BE2C (cell line): Measurements from ENCODE around the gene SPIB.

Source experiments
- DNase-seq: peaks from one replicate; pipeline ENCODE4 v3.0.0-alpha.2; 2020
- H3K27me3 ChIP-seq: fragments of 250-450 bp; sonication (Bioruptor Pico); 2 replicates; pipeline ENCODE4 v1.5.1; 2020; ENCODE audit warnings: mild to moderate bottlenecking
- H3K36me3 ChIP-seq: fragments of 250-450 bp; sonication (Bioruptor Pico); 2 replicates; pipeline ENCODE4 v1.5.1; 2020; ENCODE audit warnings: mild to moderate bottlenecking
- H3K4me1 ChIP-seq: fragments of 250-450 bp; sonication (Bioruptor Pico); 2 replicates; pipeline ENCODE4 v1.5.1; 2020
- H3K4me3 ChIP-seq: 2 replicates; pipeline ENCODE4 v1.5.1; 2011; ENCODE audit warnings: low read depth, low read length
- H3K9me3 ChIP-seq: fragments of 250-450 bp; sonication (Bioruptor Pico); 2 replicates; pipeline ENCODE4 v1.5.1; 2020
- CTCF ChIP-seq: IDR thresholded peaks from 2 replicates; pipeline ENCODE4 v1.5.1; 2012; ENCODE audit warnings: mild to moderate bottlenecking, low read depth, low read length

SPIB gene

DNA sequence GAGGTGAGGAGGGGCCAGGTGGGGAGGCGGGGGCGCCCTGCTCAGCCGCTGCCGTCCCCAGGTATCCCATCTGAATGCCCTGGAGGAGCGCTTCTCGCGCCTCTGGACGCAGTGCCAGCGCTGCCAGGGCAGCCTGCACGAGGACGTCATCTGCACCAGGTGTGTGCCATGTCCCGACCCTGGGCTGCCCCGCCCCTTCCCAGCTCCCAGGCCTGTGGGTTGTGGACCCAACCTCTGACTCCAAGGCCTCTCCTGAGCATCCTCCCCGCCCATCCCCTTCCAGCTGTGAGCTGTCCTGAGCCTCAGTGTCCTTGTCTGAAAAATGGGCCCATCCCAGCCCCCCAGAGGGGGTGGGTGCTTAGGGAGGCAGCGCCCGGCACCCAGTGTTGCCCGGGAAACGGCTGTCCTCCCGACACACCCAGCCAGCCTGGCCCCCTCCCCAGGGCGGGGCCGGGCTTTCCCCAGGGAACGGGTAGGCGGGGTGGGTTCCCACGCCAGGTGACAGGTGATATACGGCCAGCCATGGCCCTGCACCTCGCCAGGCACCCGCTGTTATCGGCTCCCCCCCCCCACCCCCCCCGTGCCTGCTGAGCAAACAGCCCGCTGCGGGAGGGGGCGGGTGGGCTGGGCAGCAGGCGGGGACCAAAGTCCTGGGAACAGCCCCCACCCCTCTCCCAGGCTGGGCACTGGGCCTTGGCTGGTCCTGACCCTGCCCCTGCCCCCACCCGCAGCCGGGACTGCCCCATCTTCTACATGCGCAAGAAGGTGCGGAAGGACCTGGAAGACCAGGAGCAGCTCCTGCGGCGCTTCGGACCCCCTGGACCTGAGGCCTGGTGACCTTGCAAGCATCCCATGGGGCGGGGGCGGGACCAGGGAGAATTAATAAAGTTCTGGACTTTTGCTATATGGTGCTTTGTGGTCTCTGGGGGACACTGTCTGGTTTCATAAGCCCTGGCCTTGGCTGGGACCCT lies 1.3 kb upstream of the SPIB start:
- peaks cover 22% of the 10 kb centered on the region for H3K36me3 ChIP-seq
- no peaks in the 10 kb centered on the region; the same call in 1 of the 2 replicates for H3K4me1 ChIP-seq
- no peaks in the 10 kb centered on the region; the same call in 1 of the 2 replicates for H3K9me3 ChIP-seq

DNA sequence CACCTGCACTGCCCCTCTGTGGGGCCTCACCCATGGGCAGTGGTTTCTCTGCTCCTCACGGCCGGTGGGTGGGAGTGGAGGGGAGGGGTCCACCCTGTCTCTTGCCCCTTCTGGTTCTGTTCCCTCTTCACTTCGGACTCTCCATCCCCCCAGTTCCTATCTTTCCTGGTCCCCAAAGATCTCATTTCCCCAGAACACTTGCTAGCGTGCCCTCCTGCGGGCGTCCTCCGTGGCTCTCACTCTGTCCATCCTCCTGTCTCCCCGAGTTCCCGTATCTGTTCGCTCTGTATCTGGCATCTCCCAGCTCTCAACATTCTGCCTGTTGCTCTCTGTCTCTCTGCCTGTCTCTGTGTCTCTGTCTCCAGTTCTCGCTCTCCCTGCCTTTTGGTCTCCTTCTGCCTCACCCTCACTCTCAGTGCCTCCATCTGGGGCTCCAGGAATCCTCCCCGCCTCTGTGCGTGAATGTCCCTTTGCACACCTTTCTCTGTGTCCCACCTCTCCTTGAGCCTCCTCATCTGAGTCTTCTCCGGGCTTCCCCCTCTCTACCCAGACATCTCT lies 363 bp downstream of the SPIB start:
- no peaks in the 10 kb centered on the region; the same call in 1 of the 2 replicates for H3K4me1 ChIP-seq
- no peak for TF ChIP-seq CTCF
- no peaks in the 10 kb centered on the region for H3K9me3 ChIP-seq
- no peak overlapping the region for H3K4me3 ChIP-seq
- no peaks in the 10 kb centered on the region for H3K27me3 ChIP-seq
- DNase-seq = no peak
- peaks cover 8% of the 10 kb centered on the region for H3K36me3 ChIP-seq

More for the DNA sequence above, 1.3 kb upstream of the SPIB start:
- Histone ChIP-seq H3K4me3 (no peak overlapping the region), H3K27me3 (no peaks in the 10 kb centered on the region)
- TF ChIP-seq CTCF = no peak
- no peak for DNase-seq

DNA sequence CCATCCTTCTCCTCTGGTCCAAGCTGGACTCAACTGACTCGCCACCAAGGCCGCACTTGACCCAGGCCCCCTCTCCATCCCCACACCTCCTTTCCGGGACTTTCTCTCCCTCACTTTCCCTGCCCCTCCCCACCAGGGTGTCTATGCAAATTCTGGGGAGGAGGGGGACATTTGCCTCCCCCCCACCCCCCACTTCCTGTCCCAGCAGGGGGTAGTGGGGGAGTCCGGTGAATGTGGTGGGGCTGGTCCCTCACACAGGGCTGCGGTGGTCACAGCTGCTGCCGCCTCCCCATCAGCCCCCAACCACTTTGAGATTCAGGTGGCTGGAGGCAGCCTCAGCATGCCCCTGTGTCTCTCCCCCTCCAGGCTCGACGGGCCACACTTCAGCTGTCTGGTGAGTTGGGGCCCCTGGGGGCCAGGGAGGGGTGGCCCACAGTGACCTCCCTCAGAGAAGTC lies 870 bp downstream of the SPIB start:
- Histone ChIP-seq H3K9me3 (no peaks in the 10 kb centered on the region), H3K27me3 (no peaks in the 10 kb centered on the region), H3K36me3 (peaks cover 3% of the 10 kb centered on the region), H3K4me3 (no peak overlapping the region), H3K4me1 (no peaks in the 10 kb centered on the region; the same call in 1 of the 2 replicates)
- no peak for DNase-seq
- TF ChIP-seq CTCF = no peak

GRCh38 chr19:50420127-50420526 lies 1.4 kb downstream of the SPIB start:
- no peak for TF ChIP-seq CTCF
- no peaks in the 10 kb centered on the region for H3K27me3 ChIP-seq
- H3K4me1 ChIP-seq = no peaks in the 10 kb centered on the region
- H3K9me3 ChIP-seq = no peaks in the 10 kb centered on the region
- no peak overlapping the region for H3K4me3 ChIP-seq
- DNase-seq = no peak
- H3K36me3 ChIP-seq = peaks cover 3% of the 10 kb centered on the region; the same call in 1 of the 2 replicates

DNA sequence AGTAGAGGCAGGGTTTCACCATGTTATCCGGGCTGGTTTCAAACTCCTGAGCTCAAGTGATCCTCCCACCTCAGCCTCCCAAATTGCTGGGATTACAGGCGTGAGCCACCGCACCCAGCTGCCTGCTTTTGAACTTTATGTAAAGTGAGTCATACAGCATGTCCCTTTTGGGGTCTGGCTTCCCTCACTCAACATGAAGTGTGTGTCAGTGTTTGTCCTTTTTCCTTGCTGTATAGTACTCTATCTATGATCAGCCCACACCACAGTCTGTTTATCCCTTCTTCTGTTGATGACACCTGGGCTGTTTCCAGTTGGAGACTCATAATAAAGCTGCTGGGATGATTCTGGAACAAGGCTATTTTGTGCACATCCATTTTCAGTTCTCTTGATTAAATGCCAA lies 2.1 kb downstream of the SPIB start:
- no peaks in the 10 kb centered on the region for H3K4me1 ChIP-seq
- peaks cover 3% of the 10 kb centered on the region; the same call in 1 of the 2 replicates for H3K36me3 ChIP-seq
- H3K9me3 ChIP-seq = no peaks in the 10 kb centered on the region
- H3K27me3 ChIP-seq = no peaks in the 10 kb centered on the region
- DNase-seq = no peak
- H3K4me3 ChIP-seq = no peak overlapping the region
- no peak for TF ChIP-seq CTCF
